ENCODE data around the gene CLCN3. TPM values are rescaled to one million over a fixed set of nuclear protein-coding genes. Genes with fewer than 3 reads are reported as not detected.

The CLCN3 gene
- total RNA-seq, 2 donors from 2014 or later, result 36.4 to 43.8 TPM

- Mint-ChIP-seq H3K4me3 (peak overlapping the region; percentile 87), H3K4me1 (peaks cover 10% of the 10 kb centered on the region), H3K9me3 (no peaks in the 10 kb centered on the region), H3K27me3 (ENCODE audit: insufficient read depth) (peaks cover 14% of the 10 kb centered on the region), H3K27ac (peak overlapping the region; percentile 62), H3K36me3 (ENCODE audit: low read depth) (peaks cover 6% of the 10 kb centered on the region)
- Histone ChIP-seq H3K9ac (ENCODE audit: extremely low read depth, low read length, poor library complexity, severe bottlenecking) (peak overlapping the region; percentile 75), H3K4me1 (ENCODE audit: control insufficient read depth, insufficient read depth, low read length) (no peaks in the 10 kb centered on the region), H3K36me3 (ENCODE audit: control insufficient read depth, insufficient read depth, low read length) (peaks cover 10% of the 10 kb centered on the region), H3K27me3 (ENCODE audit: control insufficient read depth, insufficient read depth, low read length, poor library complexity, severe bottlenecking) (no peaks in the 10 kb centered on the region), H3K9me3 (ENCODE audit: control insufficient read depth, low read length) (no peaks in the 10 kb centered on the region), H3K4me3 (ENCODE audit: low read length) (peak overlapping the region; percentile 100), H3K27ac (ENCODE audit: low read depth, low read length) (peak overlapping the region; percentile 1)
- no peak for TF ChIP-seq CTCF (conservative IDR thresholded peaks at IDR 0.05)
- 10 to 14% methylated on average over 6 to 13 of the region's 13 CpGs for WGBS, 2 experiments (ENCODE audit: insufficient coverage in 1 of 2, insufficient read length in 1 of 2)
- DNase-seq, result no peak
These were observed 136.7 kb downstream of the CLCN3 start for GRCh38 chr4:169756971-169757574.

- Histone ChIP-seq H3K9ac (ENCODE audit: extremely low read depth, low read length, poor library complexity, severe bottlenecking) (peak within 1 kb of the TSS; percentile 75), H3K4me3 (ENCODE audit: low read length) (peak within 1 kb of the TSS; percentile 100), H3K9me3 (ENCODE audit: control insufficient read depth, low read length) (no peaks in the 10 kb centered on the region), H3K27ac (ENCODE audit: low read depth, low read length) (peak within 1 kb of the TSS; percentile 1), H3K4me1 (ENCODE audit: control insufficient read depth, insufficient read depth, low read length) (no peaks in the 10 kb centered on the region), H3K36me3 (ENCODE audit: control insufficient read depth, insufficient read depth, low read length) (peaks cover 4% of the 10 kb centered on the region), H3K27me3 (ENCODE audit: control insufficient read depth, insufficient read depth, low read length, poor library complexity, severe bottlenecking) (no peaks in the 10 kb centered on the region)
- TF ChIP-seq CTCF (conservative IDR thresholded peaks at IDR 0.05), result no peak
- Mint-ChIP-seq H3K36me3 (ENCODE audit: low read depth) (peaks cover under 1% of the 10 kb centered on the region), H3K27me3 (ENCODE audit: insufficient read depth) (peaks cover 14% of the 10 kb centered on the region), H3K4me3 (peak within 1 kb of the TSS; percentile 87), H3K9me3 (no peaks in the 10 kb centered on the region), H3K27ac (peak within 1 kb of the TSS; percentile 62), H3K4me1 (peaks cover 10% of the 10 kb centered on the region)
- peak; percentile 98 for DNase-seq
- WGBS, 2 experiments (ENCODE audit: insufficient coverage in 1 of 2, insufficient read length in 1 of 2), result 0 to 1% methylated on average over 22 to 46 of the region's 46 CpGs
These were observed 137.3 kb downstream of the CLCN3 start, which contains the start of gene HPF1 for GRCh38 chr4:169757575-169758184. Gene HPF1 (minus strand): TSS chr4:169757944. CDS start chr4:169757877, 67 bp downstream.

- Mint-ChIP-seq H3K4me3 (peak overlapping the region; percentile 87), H3K4me1 (peaks cover 10% of the 10 kb centered on the region), H3K9me3 (no peaks in the 10 kb centered on the region), H3K36me3 (ENCODE audit: low read depth) (no peaks in the 10 kb centered on the region), H3K27me3 (ENCODE audit: insufficient read depth) (peaks cover 14% of the 10 kb centered on the region), H3K27ac (no peak overlapping the region)
- DNase-seq, result no peak
- Histone ChIP-seq H3K4me1 (ENCODE audit: control insufficient read depth, insufficient read depth, low read length) (no peaks in the 10 kb centered on the region), H3K9me3 (ENCODE audit: control insufficient read depth, low read length) (no peaks in the 10 kb centered on the region), H3K36me3 (ENCODE audit: control insufficient read depth, insufficient read depth, low read length) (peaks cover under 1% of the 10 kb centered on the region), H3K4me3 (ENCODE audit: low read length) (peak overlapping the region; percentile 100), H3K9ac (ENCODE audit: extremely low read depth, low read length, poor library complexity, severe bottlenecking) (no peak overlapping the region), H3K27ac (ENCODE audit: low read depth, low read length) (no peak overlapping the region), H3K27me3 (ENCODE audit: control insufficient read depth, insufficient read depth, low read length, poor library complexity, severe bottlenecking) (no peaks in the 10 kb centered on the region)
- 84 to 94% methylated on average over 11 of the region's 11 CpGs for WGBS, 2 experiments (ENCODE audit: insufficient coverage in 1 of 2, insufficient read length in 1 of 2)
- no peak for TF ChIP-seq CTCF (conservative IDR thresholded peaks at IDR 0.05)
These were observed 138.1 kb downstream of the CLCN3 start for GRCh38 chr4:169758401-169758962.
